Immature natural killer cell (primary cell): ENCODE measurements around the gene POU6F2. TPM values are rescaled to one million over a fixed set of nuclear protein-coding genes. Genes with fewer than 3 reads are reported as not detected.

ENCODE experiments used
- DNase-seq, 3 donors: peaks; one replicate each; pipeline ENCODE4 v3.0.0; 2022; ENCODE audit warnings: mixed read lengths in 1 of 3
- H3K27ac Mint-ChIP-seq, 6 donors: one replicate each; pipeline ENCODE4 v1.8.0; 2020; ENCODE audit warnings: mixed read lengths in 6 of 6, mild to moderate bottlenecking in 5 of 6, inconsistent platforms in 4 of 6, moderate library complexity in 3 of 6
- H3K27me3 Mint-ChIP-seq, 3 donors: one replicate each; pipeline ENCODE4 v1.8.0; 2020 to 2021; ENCODE audit warnings: low read depth in 3 of 3, mild to moderate bottlenecking in 3 of 3, mixed read lengths in 3 of 3, moderate library complexity in 3 of 3, inconsistent platforms in 1 of 3
- H3K36me3 Mint-ChIP-seq, 3 donors: one replicate each; pipeline ENCODE4 v1.8.0; 2020; ENCODE audit warnings: mixed read lengths in 3 of 3, inconsistent platforms in 2 of 3, mild to moderate bottlenecking in 2 of 3
- H3K4me1 Mint-ChIP-seq, 2 donors: one replicate each; pipeline ENCODE4 v1.8.0; 2020; ENCODE audit warnings: inconsistent platforms in 2 of 2, mild to moderate bottlenecking in 2 of 2, mixed read lengths in 2 of 2, moderate library complexity in 1 of 2
- H3K4me3 Mint-ChIP-seq, 5 donors: one replicate each; pipeline ENCODE4 v1.8.0; 2020; ENCODE audit warnings: mild to moderate bottlenecking in 5 of 5, mixed read lengths in 5 of 5, inconsistent platforms in 3 of 5, moderate library complexity in 3 of 5
- H3K9me3 Mint-ChIP-seq, 6 donors: one replicate each; pipeline ENCODE4 v1.8.0; 2020; ENCODE audit warnings: mild to moderate bottlenecking in 6 of 6, mixed read lengths in 6 of 6, inconsistent platforms in 4 of 6, moderate library complexity in 3 of 6
- polyA plus RNA-seq, 3 donors: library from polyadenylated mRNA; unstranded; fragments of 300-500 nt; fragmentation: Illumina TruSeq; gene quantifications; one replicate each; pipeline ENCODE4 v1.2.3, GENCODE V29; 2021

The POU6F2 gene
- polyA plus RNA-seq, 3 donors from 2014 or later = not detected

GRCh38 chr7:39291628-39292410 lies 314.1 kb downstream of the POU6F2 start:
- no peak for DNase-seq
- H3K27ac Mint-ChIP-seq = no peak overlapping the region
- no peak overlapping the region for H3K4me3 Mint-ChIP-seq
- peaks cover 0 to 2% (median 0%) of the 10 kb centered on the region in 6 donors for H3K9me3 Mint-ChIP-seq
- H3K27me3 Mint-ChIP-seq = peaks cover 0 to 16% (median 2%) of the 10 kb centered on the region in 3 donors
- no peaks in the 10 kb centered on the region for H3K4me1 Mint-ChIP-seq
- no peaks in the 10 kb centered on the region for H3K36me3 Mint-ChIP-seq

- Mint-ChIP-seq H3K4me3 (no peak overlapping the region), H3K36me3 (no peaks in the 10 kb centered on the region), H3K27me3 (peaks cover 0 to 10% (median 0%) of the 10 kb centered on the region in 3 donors), H3K4me1 (no peaks in the 10 kb centered on the region), H3K27ac (no peak overlapping the region), H3K9me3 (peaks cover 0 to 2% (median 0%) of the 10 kb centered on the region in 6 donors)
- no peak for DNase-seq
Measured at GRCh38 chr7:39293056-39293823, 315.5 kb downstream of the POU6F2 start.

- Mint-ChIP-seq H3K27me3 (peaks cover 0 to 5% (median 0%) of the 10 kb centered on the region in 3 donors), H3K9me3 (peaks cover 0 to 2% (median 0%) of the 10 kb centered on the region in 6 donors), H3K4me3 (no peak overlapping the region), H3K36me3 (no peaks in the 10 kb centered on the region), H3K4me1 (no peaks in the 10 kb centered on the region), H3K27ac (no peak overlapping the region)
- no peak for DNase-seq
Measured at GRCh38 chr7:39294022-39294421, 316.3 kb downstream of the POU6F2 start.

DNA sequence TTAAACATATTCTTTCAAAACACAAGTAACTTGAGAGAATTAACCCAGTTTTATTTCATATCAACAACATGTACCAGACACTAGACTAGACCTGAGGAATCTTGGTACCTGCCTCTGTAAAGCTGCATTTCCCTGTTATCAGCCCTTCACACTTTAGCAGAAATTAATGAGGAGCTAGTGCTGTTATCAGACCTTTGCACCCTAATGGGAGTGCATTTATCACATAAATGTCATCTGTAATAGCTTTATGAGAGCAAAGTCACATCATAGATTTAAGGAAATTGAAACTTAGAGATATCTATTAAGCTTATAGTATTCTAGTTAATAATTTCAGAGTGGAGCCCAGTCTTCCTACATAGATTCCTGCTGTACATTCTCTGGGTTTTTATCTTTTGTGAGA lies 318.1 kb downstream of the POU6F2 start:
- H3K27me3 Mint-ChIP-seq = peaks cover 3 to 8% (median 3%) of the 10 kb centered on the region in 3 donors
- no peak for DNase-seq
- no peaks in the 10 kb centered on the region for H3K36me3 Mint-ChIP-seq
- no peaks in the 10 kb centered on the region for H3K4me1 Mint-ChIP-seq
- no peaks in the 10 kb centered on the region for H3K9me3 Mint-ChIP-seq
- H3K27ac Mint-ChIP-seq = no peak overlapping the region
- no peak overlapping the region for H3K4me3 Mint-ChIP-seq

DNA sequence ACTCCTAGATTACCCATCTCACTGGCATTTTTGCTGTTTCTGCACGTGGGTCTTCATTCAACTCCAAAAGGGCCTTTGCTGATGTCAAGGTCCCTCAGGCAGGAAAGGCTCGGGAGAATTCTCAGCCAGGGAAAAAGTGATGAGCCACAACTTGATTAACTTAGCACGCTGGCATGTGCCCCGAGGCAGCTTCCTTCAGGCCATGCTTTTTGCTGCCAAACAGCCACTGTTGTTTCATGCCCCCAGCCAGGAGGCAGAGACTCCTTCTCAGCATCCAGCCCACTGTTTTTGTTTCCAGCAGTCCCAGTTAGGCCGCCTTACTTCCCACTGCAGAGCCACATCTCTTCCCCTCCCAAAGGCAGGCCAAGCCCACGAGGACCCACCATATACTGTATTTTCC lies 322.0 kb downstream of the POU6F2 start:
- Mint-ChIP-seq H3K27ac (no peak overlapping the region), H3K36me3 (no peaks in the 10 kb centered on the region), H3K27me3 (peaks cover 3 to 12% (median 7%) of the 10 kb centered on the region in 3 donors), H3K4me1 (no peaks in the 10 kb centered on the region), H3K9me3 (peaks cover 0 to 2% (median 0%) of the 10 kb centered on the region in 6 donors), H3K4me3 (no peak overlapping the region)
- no peak for DNase-seq

DNA sequence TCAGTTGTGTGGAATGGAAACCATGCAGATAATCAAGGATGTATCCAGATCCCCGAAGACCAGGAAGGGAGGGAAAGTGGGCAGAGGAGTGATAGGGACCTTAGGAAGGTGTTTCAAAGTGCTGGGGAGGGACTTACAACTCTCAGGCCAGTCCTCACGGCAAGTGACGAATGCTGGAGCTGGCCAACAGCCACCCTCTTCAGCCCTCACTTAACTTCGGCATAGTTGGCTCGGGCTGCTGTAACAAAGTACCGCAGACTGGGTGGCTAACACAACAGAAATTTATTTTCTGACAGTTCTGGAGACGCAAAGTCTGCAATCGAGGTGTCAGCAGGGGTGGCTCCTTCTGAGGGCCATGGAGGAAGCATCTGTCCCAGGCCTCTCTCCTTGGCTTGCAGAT lies 322.6 kb downstream of the POU6F2 start:
- H3K36me3 Mint-ChIP-seq = no peaks in the 10 kb centered on the region
- peaks cover 3 to 10% (median 7%) of the 10 kb centered on the region in 3 donors for H3K27me3 Mint-ChIP-seq
- peaks cover 0 to 2% (median 0%) of the 10 kb centered on the region in 6 donors for H3K9me3 Mint-ChIP-seq
- H3K4me3 Mint-ChIP-seq = no peak overlapping the region
- DNase-seq = no peak
- H3K4me1 Mint-ChIP-seq = no peaks in the 10 kb centered on the region
- H3K27ac Mint-ChIP-seq = no peak overlapping the region

GRCh38 chr7:39301543-39301942 lies 323.8 kb downstream of the POU6F2 start:
- no peak for DNase-seq
- no peak overlapping the region for H3K4me3 Mint-ChIP-seq
- no peaks in the 10 kb centered on the region for H3K4me1 Mint-ChIP-seq
- no peak overlapping the region for H3K27ac Mint-ChIP-seq
- H3K27me3 Mint-ChIP-seq = peaks cover 3 to 10% (median 7%) of the 10 kb centered on the region in 3 donors
- H3K36me3 Mint-ChIP-seq = no peaks in the 10 kb centered on the region
- peaks cover 0 to 2% (median 0%) of the 10 kb centered on the region in 6 donors for H3K9me3 Mint-ChIP-seq

- Mint-ChIP-seq H3K36me3 (no peaks in the 10 kb centered on the region), H3K9me3 (peaks cover 0 to 2% (median 0%) of the 10 kb centered on the region in 6 donors), H3K4me3 (no peak overlapping the region), H3K27ac (no peak overlapping the region), H3K27me3 (peaks cover 3 to 9% (median 7%) of the 10 kb centered on the region in 3 donors), H3K4me1 (no peaks in the 10 kb centered on the region)
- no peak for DNase-seq
Measured at GRCh38 chr7:39304178-39304577, 326.5 kb downstream of the POU6F2 start.

GRCh38 chr7:39304668-39305405 lies 327.1 kb downstream of the POU6F2 start:
- Mint-ChIP-seq H3K4me3 (no peak overlapping the region), H3K27me3 (peaks cover 3 to 7% (median 7%) of the 10 kb centered on the region in 3 donors), H3K27ac (no peak overlapping the region), H3K36me3 (no peaks in the 10 kb centered on the region), H3K4me1 (no peaks in the 10 kb centered on the region), H3K9me3 (peaks cover 0 to 2% (median 0%) of the 10 kb centered on the region in 6 donors)
- DNase-seq = no peak

GRCh38 chr7:39306016-39306570 lies 328.4 kb downstream of the POU6F2 start:
- Mint-ChIP-seq H3K9me3 (peaks cover 0 to 2% (median 0%) of the 10 kb centered on the region in 6 donors), H3K4me1 (no peaks in the 10 kb centered on the region), H3K27ac (no peak overlapping the region), H3K4me3 (no peak overlapping the region), H3K27me3 (peaks cover 0 to 7% (median 4%) of the 10 kb centered on the region in 3 donors), H3K36me3 (no peaks in the 10 kb centered on the region)
- no peak for DNase-seq

DNA sequence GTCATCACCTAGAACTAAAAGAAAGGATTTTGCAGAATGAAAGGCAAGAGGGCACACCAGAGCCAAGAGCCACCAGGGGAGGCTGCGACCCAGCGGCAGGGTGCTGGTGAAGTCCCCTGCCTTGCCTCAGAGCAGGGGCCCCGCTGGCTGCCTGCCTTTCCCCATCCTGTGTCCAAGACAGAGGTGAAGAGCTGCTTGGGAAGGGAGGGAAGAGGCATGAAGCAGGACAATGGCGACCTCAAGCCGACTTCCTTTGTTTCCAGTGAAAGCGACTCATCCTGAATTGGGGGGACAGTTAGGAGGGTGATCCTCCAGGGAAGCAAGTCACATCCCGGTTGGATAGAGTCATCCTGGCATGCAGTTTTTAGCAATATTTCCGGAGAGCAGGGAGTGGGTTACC lies 333.0 kb downstream of the POU6F2 start:
- Mint-ChIP-seq H3K36me3 (no peaks in the 10 kb centered on the region), H3K4me1 (no peaks in the 10 kb centered on the region), H3K9me3 (no peaks in the 10 kb centered on the region), H3K4me3 (no peak overlapping the region), H3K27me3 (peaks cover 2 to 5% (median 5%) of the 10 kb centered on the region in 3 donors), H3K27ac (no peak overlapping the region)
- DNase-seq = no peak

- no peaks in the 10 kb centered on the region for H3K4me1 Mint-ChIP-seq
- no peak overlapping the region for H3K27ac Mint-ChIP-seq
- peaks cover 0 to 5% (median 5%) of the 10 kb centered on the region in 3 donors for H3K27me3 Mint-ChIP-seq
- no peak for DNase-seq
- no peak overlapping the region for H3K4me3 Mint-ChIP-seq
- H3K36me3 Mint-ChIP-seq = no peaks in the 10 kb centered on the region
- no peaks in the 10 kb centered on the region for H3K9me3 Mint-ChIP-seq
Measured at GRCh38 chr7:39312254-39312989, 334.7 kb downstream of the POU6F2 start.

DNA sequence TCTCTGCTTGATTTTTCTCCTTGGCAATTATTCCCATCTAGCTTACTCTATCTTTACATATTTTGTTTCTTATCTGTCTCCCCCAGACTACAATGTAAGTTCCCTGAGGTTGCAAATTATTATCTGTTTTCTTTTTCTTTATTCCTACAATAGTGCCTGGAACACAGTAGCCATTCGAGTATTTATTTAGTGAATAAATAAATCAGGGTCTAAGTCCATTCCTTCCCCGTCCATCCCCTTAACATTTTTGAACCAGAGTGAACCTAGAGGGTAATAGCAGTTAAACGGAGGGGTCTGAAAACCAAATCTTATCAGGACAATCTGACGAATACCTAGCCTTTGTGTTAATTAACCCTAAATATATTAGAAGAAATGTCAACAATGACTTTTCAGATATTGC lies 335.7 kb downstream of the POU6F2 start:
- Mint-ChIP-seq H3K36me3 (no peaks in the 10 kb centered on the region), H3K27ac (no peak overlapping the region), H3K27me3 (peaks cover 0 to 5% (median 5%) of the 10 kb centered on the region in 3 donors), H3K4me1 (no peaks in the 10 kb centered on the region), H3K9me3 (no peaks in the 10 kb centered on the region), H3K4me3 (no peak overlapping the region)
- no peak for DNase-seq
